ENCODE results near the gene TLL2.

DNA sequence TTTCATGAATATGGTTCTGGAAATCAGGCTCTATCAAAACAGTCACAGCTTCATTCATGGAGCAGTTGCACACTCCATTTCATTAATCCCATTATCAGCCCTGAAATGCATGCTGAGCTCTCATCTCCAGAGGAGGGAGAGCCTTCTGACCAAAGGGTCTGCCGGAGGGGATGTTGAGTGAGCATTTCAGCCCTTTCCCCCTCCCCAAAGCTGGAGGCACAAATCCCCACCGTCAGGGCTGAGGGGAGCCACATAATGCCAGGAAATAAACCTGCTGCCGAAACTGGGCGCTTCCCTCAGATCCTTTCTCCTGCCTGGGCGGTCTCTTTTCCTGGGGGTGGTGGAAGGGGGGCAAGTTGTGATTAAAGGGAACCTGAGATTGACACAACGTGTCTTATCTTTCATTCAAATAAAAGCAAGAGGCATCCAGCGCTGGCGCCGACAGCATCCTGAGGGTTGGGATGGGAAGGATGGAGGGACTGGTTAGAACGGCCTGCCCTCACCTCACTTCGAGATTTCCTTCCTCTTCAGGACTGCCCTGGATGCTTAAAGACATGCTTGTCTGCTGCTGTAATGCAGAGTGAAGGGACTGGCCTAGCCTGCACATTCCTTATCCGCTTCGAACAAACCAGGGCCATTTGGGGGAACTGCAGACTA, 71.6 kb downstream of the TLL2 start:
- TF ChIP-seq, protein P1, sequence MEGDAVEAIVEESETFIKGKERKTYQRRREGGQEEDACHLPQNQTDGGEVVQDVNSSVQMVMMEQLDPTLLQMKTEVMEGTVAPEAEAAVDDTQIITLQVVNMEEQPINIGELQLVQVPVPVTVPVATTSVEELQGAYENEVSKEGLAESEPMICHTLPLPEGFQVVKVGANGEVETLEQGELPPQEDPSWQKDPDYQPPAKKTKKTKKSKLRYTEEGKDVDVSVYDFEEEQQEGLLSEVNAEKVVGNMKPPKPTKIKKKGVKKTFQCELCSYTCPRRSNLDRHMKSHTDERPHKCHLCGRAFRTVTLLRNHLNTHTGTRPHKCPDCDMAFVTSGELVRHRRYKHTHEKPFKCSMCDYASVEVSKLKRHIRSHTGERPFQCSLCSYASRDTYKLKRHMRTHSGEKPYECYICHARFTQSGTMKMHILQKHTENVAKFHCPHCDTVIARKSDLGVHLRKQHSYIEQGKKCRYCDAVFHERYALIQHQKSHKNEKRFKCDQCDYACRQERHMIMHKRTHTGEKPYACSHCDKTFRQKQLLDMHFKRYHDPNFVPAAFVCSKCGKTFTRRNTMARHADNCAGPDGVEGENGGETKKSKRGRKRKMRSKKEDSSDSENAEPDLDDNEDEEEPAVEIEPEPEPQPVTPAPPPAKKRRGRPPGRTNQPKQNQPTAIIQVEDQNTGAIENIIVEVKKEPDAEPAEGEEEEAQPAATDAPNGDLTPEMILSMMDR (conservative IDR thresholded peaks at IDR 0.05 in 1 of 2, IDR thresholded peaks at IDR 0.05 in 1 of 2; ENCODE audit: extremely low read depth in 1 of 2, insufficient read depth in 1 of 2, low read depth in 1 of 2, low read length in 2 of 2) = no peak
- no peak for TF ChIP-seq EZH2 (IDR thresholded peaks at IDR 0.05; ENCODE audit: borderline replicate concordance, low read length)

Data from mammary epithelial cell (primary cell).